Ovary (tissue), 3 donors: ENCODE results near the gene CLEC16A.

Source experiments
- CTCF ChIP-seq, 3 donors: fragments of 450-650 bp in 2 of 3; fragments of 200-600 bp in 1 of 3; IDR thresholded peaks; one replicate each; pipeline versions ENCODE4 v1.5.1 to v1.8.0; 2016 to 2022; ENCODE audit warnings: antibody characterized with exemption in 3 of 3, mild to moderate bottlenecking in 1 of 3
- POLR2A ChIP-seq: fragments of 450-650 bp; IDR thresholded peaks from one replicate; pipeline ENCODE4 v1.6.1; 2017; ENCODE audit warnings: antibody characterized with exemption, mild to moderate bottlenecking, moderate library complexity
- donor health status: DM: no; HTN: no; CAD: no.

GRCh38 chr16:11064851-11065250 is 120.5 kb downstream of the CLEC16A start:
- TF ChIP-seq CTCF (IDR thresholded peaks at IDR 0.05) (no peak), POLR2A (no peak)
